Activated B cell treated with CpG ODN at 0.5 μM for 24 hours (primary cell): Measurements from ENCODE around the gene ALDH1A1. TPM values are rescaled to one million over a fixed set of nuclear protein-coding genes. Genes with fewer than 3 reads are reported as not detected.

ENCODE experiments used
- ATAC-seq: fragments of 200-7000 bp; cut with Tn5 transposase; one replicate; pipeline ENCODE4 v1.10.0; 2021; ENCODE audit warnings: low read depth, mild to moderate bottlenecking, moderate library complexity
- CTCF ChIA-PET: fragments of 350-600 bp; sonication (Branson Sonifier 250); formaldehyde crosslinking; loops from one replicate; lab custom pipeline; 2021; ENCODE audit warnings: antibody characterized with exemption; lab: Charles Lee
- POLR2A ChIA-PET: fragments of 350-600 bp; sonication (Branson Sonifier 250); formaldehyde crosslinking; loops from one replicate; lab custom pipeline; 2021; ENCODE audit warnings: antibody characterized with exemption; lab: Charles Lee
- DNase-seq: peaks from one replicate; pipeline ENCODE4 v3.0.0; 2022
- H3K27ac Mint-ChIP-seq: one replicate; pipeline ENCODE4 v1.8.0; 2020; ENCODE audit warnings: mixed read lengths
- H3K27me3 Mint-ChIP-seq: one replicate; pipeline ENCODE4 v1.8.0; 2021; ENCODE audit warnings: mixed read lengths
- H3K36me3 Mint-ChIP-seq: one replicate; pipeline ENCODE4 v1.8.0; 2021; ENCODE audit warnings: low read depth, mixed read lengths
- H3K4me1 Mint-ChIP-seq: one replicate; pipeline ENCODE4 v1.8.0; 2021; ENCODE audit warnings: mixed read lengths
- H3K4me3 Mint-ChIP-seq: one replicate; pipeline ENCODE4 v1.8.0; 2020; ENCODE audit warnings: mild to moderate bottlenecking, mixed read lengths
- H3K9me3 Mint-ChIP-seq: one replicate; pipeline ENCODE4 v1.8.0; 2020; ENCODE audit warnings: mixed read lengths
- intact Hi-C: fragments of 100-400 bp; cut with micrococcal nuclease; formaldehyde crosslinking; loops from one replicate; pipeline ENCODE4 v1.15.1; 2024
- total RNA-seq: library from RNA; stranded (reverse); gene quantifications from 2 replicates; pipeline ENCODE4 v1.2.3, GENCODE V29; 2022
- TF ChIP-seq, protein P1 (sequence below): fragments of 200-600 bp; IDR thresholded peaks from one replicate; pipeline ENCODE4 v1.8.0; 2022; ENCODE audit warnings: antibody characterized with exemption, mild to moderate bottlenecking

ALDH1A1 gene
- total RNA-seq, 1 donor from 2014 or later, result not detected

DNA sequence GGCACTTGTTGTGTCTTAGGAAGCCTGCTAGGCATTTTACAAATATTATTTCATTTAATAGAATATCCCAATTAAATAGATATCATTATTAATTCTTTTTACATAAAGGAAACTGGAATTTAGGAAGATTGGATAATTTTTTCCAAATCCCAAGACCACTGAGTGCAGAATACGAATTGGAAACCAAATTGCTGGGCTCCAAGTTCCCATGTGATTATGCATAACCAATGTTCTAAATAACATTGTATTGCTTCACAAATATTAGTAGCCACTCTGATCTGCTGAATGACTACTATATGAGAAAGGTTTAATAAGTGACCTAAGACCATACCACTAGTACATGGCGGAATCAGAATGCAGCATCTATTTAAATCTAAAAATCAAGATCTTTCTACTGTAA is 57.7 kb downstream of the ALDH1A1 start:
- POLR2A ChIA-PET, result no interaction called here
- DNase-seq, result no peak
- ATAC-seq, result no peak
- Mint-ChIP-seq H3K36me3 (no peaks in the 10 kb centered on the region), H3K4me1 (no peaks in the 10 kb centered on the region), H3K4me3 (no peak overlapping the region), H3K9me3 (no peaks in the 10 kb centered on the region), H3K27me3 (no peaks in the 10 kb centered on the region), H3K27ac (no peak overlapping the region)
- TF ChIP-seq, protein P1, sequence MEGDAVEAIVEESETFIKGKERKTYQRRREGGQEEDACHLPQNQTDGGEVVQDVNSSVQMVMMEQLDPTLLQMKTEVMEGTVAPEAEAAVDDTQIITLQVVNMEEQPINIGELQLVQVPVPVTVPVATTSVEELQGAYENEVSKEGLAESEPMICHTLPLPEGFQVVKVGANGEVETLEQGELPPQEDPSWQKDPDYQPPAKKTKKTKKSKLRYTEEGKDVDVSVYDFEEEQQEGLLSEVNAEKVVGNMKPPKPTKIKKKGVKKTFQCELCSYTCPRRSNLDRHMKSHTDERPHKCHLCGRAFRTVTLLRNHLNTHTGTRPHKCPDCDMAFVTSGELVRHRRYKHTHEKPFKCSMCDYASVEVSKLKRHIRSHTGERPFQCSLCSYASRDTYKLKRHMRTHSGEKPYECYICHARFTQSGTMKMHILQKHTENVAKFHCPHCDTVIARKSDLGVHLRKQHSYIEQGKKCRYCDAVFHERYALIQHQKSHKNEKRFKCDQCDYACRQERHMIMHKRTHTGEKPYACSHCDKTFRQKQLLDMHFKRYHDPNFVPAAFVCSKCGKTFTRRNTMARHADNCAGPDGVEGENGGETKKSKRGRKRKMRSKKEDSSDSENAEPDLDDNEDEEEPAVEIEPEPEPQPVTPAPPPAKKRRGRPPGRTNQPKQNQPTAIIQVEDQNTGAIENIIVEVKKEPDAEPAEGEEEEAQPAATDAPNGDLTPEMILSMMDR, result no peak
- intact Hi-C loops, result no loop called here
- CTCF ChIA-PET, result no interaction called here

DNA sequence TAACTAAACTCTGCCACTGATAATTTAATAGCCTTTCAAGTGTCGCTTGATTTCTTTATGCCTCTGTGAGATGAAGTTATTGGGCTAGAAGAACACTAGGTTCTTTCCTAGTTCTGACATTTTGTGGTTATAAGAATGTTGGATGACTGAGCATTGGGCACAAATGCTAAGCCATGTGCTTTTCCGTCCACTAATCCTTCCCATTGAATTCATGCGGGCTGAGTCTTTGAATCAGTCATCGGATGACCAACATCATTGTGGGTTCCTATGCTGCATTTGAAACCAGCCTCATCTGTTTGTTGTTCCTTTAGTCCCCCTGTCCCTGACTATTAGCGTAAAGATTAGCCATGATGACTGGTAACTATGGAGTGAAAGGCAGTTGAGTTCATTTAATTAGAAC is 58.5 kb downstream of the ALDH1A1 start:
- DNase-seq, result no peak
- Mint-ChIP-seq H3K4me3 (no peak overlapping the region), H3K4me1 (no peaks in the 10 kb centered on the region), H3K27me3 (no peaks in the 10 kb centered on the region), H3K9me3 (no peaks in the 10 kb centered on the region), H3K27ac (no peak overlapping the region), H3K36me3 (no peaks in the 10 kb centered on the region)
- ChIA-PET POLR2A (no interaction called here), CTCF (no interaction called here)
- no peak for ATAC-seq
- TF ChIP-seq, protein P1, result no peak
- intact Hi-C loops, result no loop called here

GRCh38 chr9:72893437-72893836 is 59.4 kb downstream of the ALDH1A1 start:
- ChIA-PET POLR2A (no interaction called here), CTCF (no interaction called here)
- DNase-seq, result no peak
- Mint-ChIP-seq H3K4me3 (no peak overlapping the region), H3K27ac (no peak overlapping the region), H3K4me1 (no peaks in the 10 kb centered on the region), H3K27me3 (no peaks in the 10 kb centered on the region), H3K9me3 (no peaks in the 10 kb centered on the region), H3K36me3 (no peaks in the 10 kb centered on the region)
- TF ChIP-seq, protein P1, result no peak
- intact Hi-C loops, result no loop called here
- no peak for ATAC-seq

- ChIA-PET CTCF (no interaction called here), POLR2A (no interaction called here)
- no peaks in the 10 kb centered on the region for H3K4me1 Mint-ChIP-seq
- DNase-seq (no peak), ATAC-seq (no peak)
- no peak overlapping the region for H3K27ac Mint-ChIP-seq
- no peak overlapping the region for H3K4me3 Mint-ChIP-seq
- H3K27me3 Mint-ChIP-seq, result no peaks in the 10 kb centered on the region
- intact Hi-C loops, result no loop called here
- no peaks in the 10 kb centered on the region for H3K36me3 Mint-ChIP-seq
- TF ChIP-seq, protein P1, result no peak
- H3K9me3 Mint-ChIP-seq, result no peaks in the 10 kb centered on the region
Measured at GRCh38 chr9:72891043-72891442, 61.8 kb downstream of the ALDH1A1 start.

- H3K4me3 Mint-ChIP-seq, result no peak overlapping the region
- TF ChIP-seq, protein P1, result no peak
- intact Hi-C loops, result no loop called here
- POLR2A ChIA-PET, result no interaction called here
- H3K36me3 Mint-ChIP-seq, result no peaks in the 10 kb centered on the region
- no peaks in the 10 kb centered on the region for H3K4me1 Mint-ChIP-seq
- H3K27me3 Mint-ChIP-seq, result no peaks in the 10 kb centered on the region
- ATAC-seq (no peak), DNase-seq (no peak)
- no peak overlapping the region for H3K27ac Mint-ChIP-seq
- no peaks in the 10 kb centered on the region for H3K9me3 Mint-ChIP-seq
- CTCF ChIA-PET, result no interaction called here
Measured at GRCh38 chr9:72888943-72889342, 63.9 kb downstream of the ALDH1A1 start.
